Measurements from ENCODE around the gene CCR7.

The CCR7 gene

DNA sequence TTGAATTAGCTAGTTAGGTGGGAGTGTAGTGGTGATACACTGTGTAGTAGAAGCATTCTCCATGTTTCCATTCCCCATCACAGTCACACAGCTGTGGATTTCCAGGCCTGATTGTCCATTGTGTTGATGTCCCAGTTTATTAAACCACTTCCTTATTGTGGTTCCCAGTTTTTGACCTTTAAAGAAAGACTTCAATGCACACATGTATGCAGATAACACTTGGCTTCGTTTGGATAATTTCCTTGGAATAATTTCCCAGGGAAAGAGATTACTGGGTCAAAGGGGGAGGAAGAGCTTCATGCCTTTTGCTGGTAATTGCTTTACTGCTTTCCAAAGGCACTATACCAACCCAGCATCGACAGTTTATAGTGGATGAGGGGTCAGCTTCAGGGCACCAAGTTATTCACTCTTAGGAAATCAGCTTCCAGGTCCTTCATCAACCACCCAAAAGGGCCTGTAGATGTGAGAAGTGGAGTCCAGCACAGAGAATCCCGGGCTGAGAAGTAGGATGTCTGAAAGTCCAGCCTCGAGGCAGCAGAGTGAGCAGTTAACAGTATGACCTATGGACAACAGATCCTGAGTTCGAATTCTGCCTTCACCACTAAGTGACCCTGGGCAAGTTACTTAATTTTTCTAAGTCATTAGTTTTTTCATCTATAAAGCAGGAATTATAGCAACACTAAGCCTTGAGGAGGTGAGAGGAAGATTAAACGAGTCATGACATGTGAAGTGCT is 32.6 kb downstream of the CCR7 start:
- no peak for DNase-seq

DNA sequence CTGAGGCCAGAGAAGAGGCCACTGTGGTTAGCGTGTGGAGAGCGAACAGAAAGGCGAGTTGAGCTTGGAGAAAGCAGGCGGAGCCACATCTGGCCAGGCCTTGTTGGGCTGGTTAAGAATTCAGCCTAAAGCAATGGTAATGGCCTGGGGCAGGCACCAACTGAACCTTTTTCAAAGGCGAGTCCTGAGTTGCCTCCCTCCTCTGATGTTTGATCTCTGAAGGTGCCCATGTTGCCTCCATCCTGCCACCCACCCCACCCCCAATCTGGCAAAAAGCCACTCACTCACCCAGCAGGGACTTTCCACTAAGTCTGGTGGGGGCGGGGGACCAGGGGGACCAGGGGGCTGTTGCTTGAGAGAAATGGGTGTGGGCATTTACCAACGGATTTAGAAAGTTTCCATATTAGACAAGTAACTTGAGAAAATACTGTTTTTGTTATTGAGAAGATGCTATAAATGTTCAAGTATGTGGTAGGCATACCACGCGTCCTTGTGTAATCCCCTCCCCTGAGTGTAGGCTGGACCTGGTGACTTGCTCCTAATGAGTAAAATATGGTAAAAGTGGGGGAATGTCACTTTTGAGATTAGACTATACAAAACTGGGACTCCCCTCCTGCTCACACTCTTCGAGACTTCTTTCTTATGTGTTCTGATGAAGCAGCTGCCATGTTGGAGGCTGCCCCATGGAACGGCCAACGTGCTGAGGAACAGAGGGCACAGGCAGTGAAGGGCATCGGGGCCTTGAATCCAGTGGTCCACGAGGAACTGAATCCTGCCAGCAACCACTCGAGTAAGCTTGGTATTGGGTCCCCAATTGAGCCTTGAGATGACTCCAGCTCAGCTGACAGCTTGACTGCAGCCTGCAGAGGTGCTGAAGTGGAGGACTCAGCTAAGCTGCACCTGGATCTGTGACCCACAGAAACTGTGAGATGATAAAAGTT is 34.0 kb downstream of the CCR7 start:
- DNase-seq, result peak; percentile 77 to 83

DNA sequence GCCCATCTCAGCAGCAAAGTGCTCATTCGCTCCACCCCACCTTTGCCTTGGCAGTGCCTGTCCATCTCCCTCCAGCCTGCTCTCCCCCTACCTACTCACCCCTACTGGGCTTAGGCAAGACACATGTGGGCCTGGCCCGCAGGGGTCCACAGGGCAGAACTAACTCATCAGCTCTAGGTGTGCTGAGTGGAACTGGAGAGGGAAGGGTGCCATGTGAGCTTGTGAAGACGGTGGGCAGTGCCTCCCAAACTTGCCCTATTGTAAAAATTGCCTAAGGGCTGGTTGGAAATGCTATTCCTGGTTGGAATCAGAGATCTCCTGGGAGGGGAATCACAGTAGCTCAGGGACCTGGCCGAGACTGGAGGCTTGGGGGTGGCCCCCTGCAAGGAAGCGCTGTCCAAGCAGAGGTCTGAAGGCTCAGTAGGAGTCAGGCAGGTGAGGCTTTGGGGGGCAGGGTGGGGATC is 34.7 kb downstream of the CCR7 start:
- DNase-seq, result no peak

DNA sequence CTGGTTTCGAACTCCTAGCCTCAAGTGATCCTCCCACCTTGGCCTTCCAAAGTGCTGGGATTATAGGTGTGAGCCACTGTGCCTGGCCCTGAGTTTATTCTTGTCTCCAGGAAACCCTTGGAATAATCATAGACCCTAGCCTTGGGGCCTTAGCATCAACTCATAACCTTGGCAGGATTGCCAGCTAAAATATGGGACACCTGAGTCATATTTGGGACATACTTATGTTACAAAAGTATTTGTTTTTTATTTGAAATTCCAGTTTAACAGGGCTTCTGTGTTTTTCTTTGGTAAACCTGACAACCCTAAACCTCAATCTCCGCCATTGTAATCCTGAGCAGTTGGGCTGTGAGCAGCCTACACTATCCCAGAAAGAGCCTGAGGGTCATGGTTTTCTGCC is 35.3 kb downstream of the CCR7 start:
- no peak for DNase-seq

DNA sequence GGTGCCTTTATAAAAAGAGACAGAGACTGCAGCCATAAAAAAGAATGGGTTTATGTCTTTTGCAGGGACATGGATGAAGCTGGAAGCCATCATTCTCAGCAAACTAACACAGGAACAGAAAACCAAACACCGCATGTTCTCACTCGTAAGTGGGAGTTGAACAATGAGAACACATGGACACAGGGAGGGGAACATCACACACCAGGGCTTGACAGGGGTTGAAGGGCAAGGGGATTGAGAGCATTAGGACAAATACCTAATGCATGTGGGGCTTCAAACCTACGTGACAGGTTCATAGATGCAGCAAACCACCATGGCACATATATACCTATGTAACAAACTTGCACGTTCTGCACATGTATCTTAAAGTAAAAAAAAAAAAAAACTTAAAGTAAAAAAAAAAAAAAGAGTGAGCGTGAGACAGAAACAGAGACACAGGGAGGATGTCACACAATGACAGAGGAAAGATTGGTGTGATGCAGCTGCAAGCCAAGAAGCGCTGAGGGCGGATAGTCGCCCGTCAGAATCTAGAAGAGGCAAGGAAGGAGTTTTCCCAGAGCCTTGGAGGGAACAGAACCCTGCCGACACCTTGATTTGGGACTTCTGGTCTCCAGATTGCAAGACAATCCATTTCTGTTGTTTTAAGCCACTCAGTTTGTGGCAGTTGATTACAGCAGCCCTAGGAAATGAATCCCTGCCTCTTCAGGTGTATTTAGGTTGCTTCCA is 36.4 kb downstream of the CCR7 start:
- no peak for DNase-seq

DNA sequence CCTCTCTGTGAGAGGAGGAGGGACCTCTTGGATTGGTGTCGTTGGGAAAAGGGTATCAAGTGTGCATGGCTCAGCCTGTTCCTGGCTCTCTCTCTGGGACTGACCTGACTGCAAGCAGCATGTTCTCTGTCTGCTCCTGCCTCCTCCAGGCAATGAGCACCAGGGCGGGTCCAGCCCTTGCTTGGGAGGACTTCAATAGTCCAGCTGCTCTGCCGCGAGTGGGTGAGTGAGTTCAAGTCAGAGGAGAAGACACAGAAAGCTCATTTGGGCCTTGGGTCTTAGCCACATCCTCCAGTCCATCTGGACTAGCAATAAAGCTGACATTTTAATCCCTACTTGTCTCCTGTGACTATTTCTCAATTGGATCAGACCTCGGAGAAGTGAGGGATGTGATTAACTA is 38.6 kb downstream of the CCR7 start:
- no peak for DNase-seq

GRCh38 chr17:40525294-40525693 is 40.0 kb downstream of the CCR7 start:
- DNase-seq, result no peak

GRCh38 chr17:40524243-40524965 is 40.9 kb downstream of the CCR7 start:
- DNase-seq, result no peak

- no peak for DNase-seq
These were observed 42.3 kb downstream of the CCR7 start for GRCh38 chr17:40522961-40523310.

GRCh38 chr17:40522250-40522960 is 42.9 kb downstream of the CCR7 start:
- no peak for DNase-seq

DNA sequence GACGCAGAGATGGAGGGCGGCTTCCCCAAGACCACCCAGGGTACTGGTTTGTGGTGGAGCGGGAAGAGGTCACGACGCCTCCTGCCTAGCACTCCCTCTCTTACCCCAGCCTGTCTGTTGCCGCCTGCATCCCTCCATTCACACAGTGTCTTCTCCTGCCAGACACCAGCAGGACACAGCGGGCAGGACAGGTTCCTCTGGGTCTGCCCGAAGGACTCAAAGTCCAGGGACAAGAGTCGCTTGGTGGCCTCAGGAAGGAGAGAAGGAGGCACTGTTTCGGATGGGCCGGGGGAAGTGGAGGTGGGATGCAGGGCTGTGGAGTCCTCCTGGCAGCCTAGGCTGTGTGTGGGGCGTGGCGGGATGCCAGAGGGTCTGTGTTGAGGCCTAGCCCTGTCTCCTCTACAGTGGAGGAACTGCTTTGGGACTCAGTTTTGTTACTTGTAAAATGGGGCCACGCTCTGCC is 44.2 kb downstream of the CCR7 start:
- no peak for DNase-seq

GRCh38 chr17:40519089-40519775 is 46.0 kb downstream of the CCR7 start:
- DNase-seq, result no peak

DNA sequence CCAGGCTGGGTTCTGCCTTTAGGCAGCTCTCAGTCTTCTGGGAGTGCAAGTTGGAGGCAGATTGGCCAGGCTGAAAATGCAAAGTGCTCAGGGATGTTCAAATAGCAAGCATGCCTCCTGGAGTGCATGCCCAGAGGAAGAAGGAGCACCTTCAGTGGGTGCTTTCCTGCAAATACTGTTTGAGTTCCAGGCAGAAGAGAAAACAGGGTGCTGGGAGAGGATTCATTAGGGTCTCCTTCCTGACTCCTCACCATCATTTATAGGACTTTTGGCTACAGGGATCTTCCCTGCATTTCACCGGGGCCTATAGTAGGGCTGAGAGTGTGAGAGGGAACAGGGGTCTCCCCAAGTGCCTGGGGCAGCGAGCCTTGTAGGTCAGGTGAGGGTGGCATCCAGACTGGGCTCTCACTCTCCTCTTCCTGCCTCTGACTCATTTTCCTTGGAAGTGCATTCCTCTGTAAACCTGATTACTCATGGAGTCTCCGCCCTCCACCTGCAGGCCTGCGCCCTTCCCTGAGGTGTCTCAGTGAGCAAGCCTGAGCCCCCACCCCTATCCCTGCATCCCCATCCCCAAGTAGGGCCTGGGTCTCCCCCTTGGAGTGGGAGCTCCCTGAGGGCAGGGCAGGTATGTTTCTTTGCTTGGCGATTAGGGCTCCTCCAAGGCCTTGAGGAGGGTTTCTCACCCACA is 46.7 kb downstream of the CCR7 start:
- no peak for DNase-seq

- DNase-seq, result no peak
These were observed 47.3 kb downstream of the CCR7 start for GRCh38 chr17:40517981-40518380.

- DNase-seq, result no peak
These were observed 48.0 kb downstream of the CCR7 start for GRCh38 chr17:40517286-40517662.

DNA sequence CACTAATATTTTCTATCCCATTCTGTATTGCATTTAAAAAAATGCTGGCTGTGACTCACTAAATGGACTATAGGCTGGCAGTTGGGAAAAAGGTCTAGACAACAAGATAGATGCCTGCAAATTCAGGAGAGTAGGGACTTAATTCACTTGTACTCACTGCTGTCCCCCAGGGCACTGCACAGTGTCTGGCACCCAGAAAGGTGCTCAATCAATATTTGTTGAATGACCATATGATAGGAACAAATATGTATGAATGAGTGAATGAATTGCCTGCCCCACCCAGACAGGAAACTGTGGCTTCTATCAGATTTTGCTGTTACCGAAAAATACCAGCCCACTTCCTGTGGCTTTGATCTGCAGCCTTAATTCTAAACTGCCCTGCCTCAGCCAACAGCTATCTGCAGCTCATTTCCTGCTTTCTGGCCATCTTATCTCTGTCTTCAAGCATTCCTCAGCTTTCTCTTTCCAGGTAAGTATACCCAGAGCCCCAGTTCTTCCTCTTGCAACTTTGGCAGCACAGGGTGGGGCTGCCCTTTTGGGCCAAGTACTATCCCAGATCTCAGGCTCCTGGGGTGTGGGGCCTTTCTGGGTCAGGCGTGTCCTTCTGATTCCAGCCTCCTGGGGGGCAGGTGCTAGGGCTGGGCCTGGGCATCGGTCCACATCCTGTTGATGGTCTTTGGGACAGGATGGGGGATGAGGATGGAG is 48.5 kb downstream of the CCR7 start:
- peak in 1 of 2 experiments; percentile 58 for DNase-seq

- DNase-seq, result peak; percentile 29 to 45
These were observed 49.7 kb downstream of the CCR7 start for GRCh38 chr17:40515491-40516041.

DNA sequence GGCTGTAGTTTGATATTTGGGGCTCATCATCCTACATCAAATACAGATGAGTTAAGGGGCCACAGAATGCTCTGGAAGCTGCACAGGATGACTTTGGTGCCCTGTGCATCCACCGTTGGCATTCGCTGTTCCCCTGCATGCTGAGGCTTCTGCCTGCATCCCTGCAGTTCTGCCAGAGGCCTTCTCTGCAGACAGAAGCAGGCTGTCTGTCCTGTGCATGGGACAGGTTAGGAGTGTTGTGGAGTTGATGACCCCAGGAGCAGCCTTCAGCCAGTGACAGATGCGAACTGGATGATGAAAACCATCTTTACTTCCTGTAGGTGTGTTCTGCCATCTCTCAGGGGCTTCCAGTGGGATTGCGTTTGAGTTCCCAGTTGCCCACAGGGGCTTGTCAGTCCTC is 50.3 kb downstream of the CCR7 start:
- no peak for DNase-seq

- no peak for DNase-seq
These were observed 51.0 kb downstream of the CCR7 start for GRCh38 chr17:40514013-40514875.

Data from stimulated activated CD4-positive, alpha-beta T cell treated with anti-CD3 and anti-CD28 coated beads, Interleukin-4, amount 100 ng/mL, for 4 hours (primary cell).